Choroid plexus epithelial cell (primary cell): ENCODE measurements around the gene RHAG.

Experiments
- DNase-seq: peaks from one replicate; pipeline ENCODE4 v3.0.0-alpha.2; 2010; ENCODE audit warnings: low read depth
- H3K4me3 ChIP-seq: 2 replicates; pipeline ENCODE4 v1.5.1; 2011; ENCODE audit warnings: low read depth, mild to moderate bottlenecking, control low read depth, low read length, moderate library complexity
- CTCF ChIP-seq: conservative IDR thresholded peaks from 2 replicates; pipeline ENCODE4 v1.5.1; 2011; ENCODE audit warnings: low read depth, mild to moderate bottlenecking, control low read depth, inconsistent platforms, low read length, moderate library complexity

The RHAG gene

DNA sequence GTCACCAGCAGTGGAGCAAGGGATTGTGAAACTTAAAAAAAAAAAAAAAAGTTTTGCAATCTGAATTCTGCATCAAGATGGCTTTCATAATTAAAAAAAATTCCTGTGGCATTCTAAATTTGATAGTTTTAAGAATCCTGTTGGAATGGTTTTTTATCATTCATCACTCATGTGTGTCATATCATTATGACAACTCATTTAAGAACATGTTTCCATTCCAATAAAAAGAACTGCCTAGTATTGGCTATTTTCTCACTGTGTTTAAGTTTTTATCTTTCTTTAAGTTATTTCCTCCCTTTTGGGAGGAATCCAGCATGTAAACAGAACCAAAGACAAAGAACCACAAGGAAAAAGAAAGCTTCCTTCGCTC, 26.2 kb upstream of the RHAG start:
- no peak for DNase-seq
- TF ChIP-seq CTCF, result no peak
- H3K4me3 ChIP-seq, result no peak overlapping the region

DNA sequence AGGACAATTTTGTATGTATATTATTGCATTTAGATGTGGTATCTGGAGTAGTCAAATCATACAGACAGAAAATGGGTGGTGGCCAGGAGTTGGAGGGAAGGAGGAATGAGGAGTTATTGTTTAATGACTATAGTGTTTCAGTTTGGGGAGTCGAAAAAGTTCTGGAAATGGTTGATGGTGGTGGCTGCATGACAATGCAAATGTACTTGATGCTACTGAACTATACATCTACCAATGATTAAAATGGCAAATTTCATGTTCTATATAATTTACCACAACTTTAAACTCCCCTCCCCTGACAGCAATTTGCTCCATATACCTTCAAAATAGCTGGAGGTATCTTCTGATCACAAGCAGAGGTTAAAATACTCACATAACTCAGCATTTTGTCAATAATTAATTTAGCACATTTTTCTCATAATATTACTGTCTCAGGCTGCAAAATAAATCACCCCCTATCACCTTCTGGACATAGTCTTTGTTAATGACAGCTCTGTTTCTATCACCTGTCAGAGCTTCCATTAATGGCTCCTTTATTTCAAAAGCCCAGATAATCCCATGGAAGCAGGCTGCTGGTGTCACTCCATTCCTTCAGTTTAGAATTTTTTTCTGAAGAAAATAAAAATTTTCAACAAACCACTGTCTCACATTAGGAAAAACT, 25.7 kb upstream of the RHAG start:
- no peak overlapping the region for H3K4me3 ChIP-seq
- no peak for DNase-seq
- no peak for TF ChIP-seq CTCF

- H3K4me3 ChIP-seq, result no peak overlapping the region
- DNase-seq, result no peak
- no peak for TF ChIP-seq CTCF
Observed at GRCh38 chr6:49653942-49654341, 17.3 kb upstream of the RHAG start.

- no peak for DNase-seq
- TF ChIP-seq CTCF, result no peak
- no peak overlapping the region for H3K4me3 ChIP-seq
Observed at GRCh38 chr6:49653438-49653837, 16.8 kb upstream of the RHAG start.

GRCh38 chr6:49651239-49651638, 14.6 kb upstream of the RHAG start:
- TF ChIP-seq CTCF, result no peak
- no peak for DNase-seq
- H3K4me3 ChIP-seq, result no peak overlapping the region

DNA sequence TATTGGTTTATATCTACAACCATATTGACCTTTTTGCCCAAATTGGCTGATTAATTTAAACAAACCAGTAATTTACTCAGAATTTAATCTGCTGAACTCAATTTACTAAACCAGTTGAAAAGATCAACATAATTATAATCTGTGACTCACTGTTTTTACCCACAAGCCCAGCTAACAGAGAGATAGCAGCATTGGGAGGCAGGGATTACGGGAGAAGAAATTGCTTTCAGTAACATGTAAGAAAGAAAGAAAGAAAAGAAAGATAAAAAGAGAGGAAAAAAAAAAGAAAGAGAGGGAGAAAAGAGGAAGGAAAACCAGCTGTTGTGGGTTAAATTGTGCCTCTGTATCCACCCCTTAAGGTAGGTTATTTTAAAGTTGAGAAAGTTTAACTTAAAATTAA, 13.3 kb upstream of the RHAG start:
- H3K4me3 ChIP-seq, result no peak overlapping the region
- DNase-seq, result no peak
- no peak for TF ChIP-seq CTCF

DNA sequence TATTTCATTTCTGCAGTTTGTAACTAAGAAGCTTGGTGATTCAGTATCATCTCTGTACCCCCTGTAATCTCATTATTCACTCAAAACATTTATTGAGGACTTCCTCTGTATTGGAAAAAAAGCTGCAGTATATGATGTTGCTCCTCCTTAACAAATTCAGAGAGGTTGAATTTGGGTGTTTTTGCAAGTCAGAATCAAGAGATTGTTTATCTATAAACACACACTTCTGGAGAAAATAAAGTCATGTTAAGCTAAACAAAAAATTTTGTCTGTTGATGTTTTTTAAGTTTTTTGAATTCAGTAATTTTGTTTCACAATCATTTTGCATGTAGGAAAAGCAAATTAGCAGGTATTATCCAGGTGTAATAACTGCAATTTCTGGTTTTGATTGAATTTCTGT, 11.4 kb upstream of the RHAG start:
- no peak for DNase-seq

More for the DNA sequence above, 11.4 kb upstream of the RHAG start:
- TF ChIP-seq CTCF, result no peak
- H3K4me3 ChIP-seq, result no peak overlapping the region
